ENCODE measurements around the gene ABCC4. TPM values are rescaled to one million over a fixed set of nuclear protein-coding genes. Genes with fewer than 3 reads are reported as not detected.

The ABCC4 gene
- total RNA-seq, 6 experiments from 2014 or later, result 1.1 to 4.9 (median 3.8) TPM

- Histone ChIP-seq H3K4me3 (no peak overlapping the region), H3K4me1 (no peaks in the 10 kb centered on the region), H3K36me3 (no peaks in the 10 kb centered on the region), H3K27ac (no peak overlapping the region), H3K27me3 (no peaks in the 10 kb centered on the region), H3K9me3 (no peaks in the 10 kb centered on the region)
- intact Hi-C loops (cut with DNase I), result no loop called here
- DNase-seq (no peak), ATAC-seq (no peak)
- TF ChIP-seq POLR2A (IDR thresholded peaks at IDR 0.05), result no peak
- TF ChIP-seq CTCF (IDR thresholded peaks at IDR 0.05), result no peak
- 95% methylated on average over 2 of the region's 11 CpGs for WGBS (ENCODE audit: insufficient coverage, low coverage, low lambda C conversion rate, missing lambda C conversion rate)
Observed at GRCh38 chr13:95138876-95139585, 162.2 kb downstream of the ABCC4 start.

GRCh38 chr13:95137096-95137495 is 164.2 kb downstream of the ABCC4 start:
- ATAC-seq (no peak), DNase-seq (no peak)
- Histone ChIP-seq H3K4me3 (no peak overlapping the region), H3K27me3 (no peaks in the 10 kb centered on the region), H3K4me1 (no peaks in the 10 kb centered on the region), H3K27ac (no peak overlapping the region), H3K36me3 (no peaks in the 10 kb centered on the region), H3K9me3 (no peaks in the 10 kb centered on the region)
- TF ChIP-seq POLR2A (IDR thresholded peaks at IDR 0.05) (no peak), CTCF (IDR thresholded peaks at IDR 0.05) (no peak)
- intact Hi-C loops (cut with DNase I), result no loop called here
- 66% methylated on average over 3 of the region's 3 CpGs for WGBS (ENCODE audit: insufficient coverage, low coverage, low lambda C conversion rate, missing lambda C conversion rate)

GRCh38 chr13:95136638-95137037 is 164.6 kb downstream of the ABCC4 start:
- Histone ChIP-seq H3K4me3 (no peak overlapping the region), H3K4me1 (no peaks in the 10 kb centered on the region), H3K9me3 (no peaks in the 10 kb centered on the region), H3K27ac (no peak overlapping the region), H3K27me3 (no peaks in the 10 kb centered on the region), H3K36me3 (no peaks in the 10 kb centered on the region)
- DNase-seq (no peak), ATAC-seq (no peak)
- WGBS (ENCODE audit: insufficient coverage, low coverage, low lambda C conversion rate, missing lambda C conversion rate), result no CpG with 5 or more reads among the region's 9 CpGs
- TF ChIP-seq POLR2A (IDR thresholded peaks at IDR 0.05) (no peak), CTCF (IDR thresholded peaks at IDR 0.05) (no peak)
- intact Hi-C loops (cut with DNase I), result no loop called here

GRCh38 chr13:95133498-95133897 is 167.8 kb downstream of the ABCC4 start:
- ATAC-seq (no peak), DNase-seq (no peak)
- H3K9me3 ChIP-seq, result no peaks in the 10 kb centered on the region
- H3K27ac ChIP-seq, result no peak overlapping the region
- no peaks in the 10 kb centered on the region for H3K27me3 ChIP-seq
- H3K36me3 ChIP-seq, result no peaks in the 10 kb centered on the region
- WGBS (ENCODE audit: insufficient coverage, low coverage, low lambda C conversion rate, missing lambda C conversion rate), result 83% methylated on average over 2 of the region's 5 CpGs
- no peak overlapping the region for H3K4me3 ChIP-seq
- intact Hi-C loops (cut with DNase I), result no loop called here
- H3K4me1 ChIP-seq, result no peaks in the 10 kb centered on the region
- no peak for TF ChIP-seq CTCF (IDR thresholded peaks at IDR 0.05)
- TF ChIP-seq POLR2A (IDR thresholded peaks at IDR 0.05), result no peak
